CD4-positive, alpha-beta T cell treated with Interleukin-6 at 100 ng/mL for 8 hours (primary cell): ENCODE results near the gene ACOX2.
"Not testable (repeated sequence)": the region's sequence is repeated elsewhere in the genome, so short reads cannot be mapped to it uniquely, and the experiment has no call there.

Experiments used
- DNase-seq: peaks from one replicate; pipeline ENCODE4 v3.0.0-alpha.2; 2020; ENCODE audit warnings: mixed read lengths, low spot score

Gene ACOX2

GRCh38 chr3:58534592-58535494, 2.1 kb downstream of the ACOX2 start:
- DNase-seq = no peak

- DNase-seq = peak; percentile 77
Observed at GRCh38 chr3:58532794-58533220, 4.2 kb downstream of the ACOX2 start.

- no peak for DNase-seq
Observed at GRCh38 chr3:58531956-58532355, 5.0 kb downstream of the ACOX2 start.

- no peak for DNase-seq
Observed at GRCh38 chr3:58531555-58531954, 5.4 kb downstream of the ACOX2 start.

- DNase-seq = no peak
Observed at GRCh38 chr3:58530354-58530865, 6.6 kb downstream of the ACOX2 start.

- no peak for DNase-seq
Observed at GRCh38 chr3:58529516-58530353, 7.3 kb downstream of the ACOX2 start.

GRCh38 chr3:58528629-58529028, 8.4 kb downstream of the ACOX2 start:
- DNase-seq = no peak

- not testable (repeated sequence) for DNase-seq
Observed at GRCh38 chr3:58527440-58527839, 9.6 kb downstream of the ACOX2 start.

GRCh38 chr3:58526515-58526957, 10.5 kb downstream of the ACOX2 start:
- no peak for DNase-seq

GRCh38 chr3:58524326-58524888, 12.6 kb downstream of the ACOX2 start:
- no peak for DNase-seq

- no peak for DNase-seq
Observed at GRCh38 chr3:58522759-58523425, 14.1 kb downstream of the ACOX2 start.

- no peak for DNase-seq
Observed at GRCh38 chr3:58521917-58522631, 14.9 kb downstream of the ACOX2 start.

- DNase-seq = no peak
Observed at GRCh38 chr3:58521336-58521670, 15.7 kb downstream of the ACOX2 start.

GRCh38 chr3:58520403-58521335, 16.3 kb downstream of the ACOX2 start:
- no peak for DNase-seq

GRCh38 chr3:58519668-58520402, 17.2 kb downstream of the ACOX2 start:
- DNase-seq = no peak

- no peak for DNase-seq
Observed at GRCh38 chr3:58518291-58518789, 18.6 kb downstream of the ACOX2 start.

GRCh38 chr3:58514405-58514804, 22.6 kb downstream of the ACOX2 start:
- no peak for DNase-seq

GRCh38 chr3:58508437-58508836, 28.6 kb downstream of the ACOX2 start:
- no peak for DNase-seq
